Panc1 (cell line): ENCODE measurements around the gene PTPRR. TPM values are rescaled to one million over a fixed set of nuclear protein-coding genes. Genes with fewer than 3 reads are reported as not detected.

Source experiments
- ATAC-seq: fragments of 200-7000 bp; cut with Tn5 transposase; 2 replicates; pipeline ENCODE4 v1.9.1; 2020; ENCODE audit warnings: mild to moderate bottlenecking, moderate library complexity
- BruUV-seq: library from RNA; stranded (reverse); fragments of 400-500 nt; replicated peaks from 2 replicates; lab custom pipeline; 2021; lab: Mats Ljungman, UMichigan
- CTCF ChIA-PET: fragments of 300-600 bp; sonication (Branson Sonifier 250); formaldehyde crosslinking; loops from one replicate; lab custom pipeline; 2022; ENCODE audit warnings: antibody characterized with exemption; lab: Charles Lee
- POLR2A ChIA-PET: fragments of 300-600 bp; sonication (Branson Sonifier 250); formaldehyde crosslinking; loops from one replicate; lab custom pipeline; 2022; ENCODE audit warnings: antibody characterized with exemption; lab: Charles Lee
- DNase-seq: peaks from one replicate; pipeline ENCODE4 v3.0.0-alpha.2; 2010; ENCODE audit warnings: low read depth, low spot score
- H3K27ac ChIP-seq: 2 replicates; pipeline ENCODE4 v1.5.1; 2011; ENCODE audit warnings: mild to moderate bottlenecking, low read length, inconsistent platforms
- H3K27me3 ChIP-seq: fragments of 200-500 bp; sonication (Bioruptor generic); 2 replicates; pipeline ENCODE4 v1.6.0; 2014; ENCODE audit warnings: low read length, inconsistent platforms; ENCODE audit not compliant: control insufficient read depth, insufficient read depth
- H3K36me3 ChIP-seq: fragments of 200-500 bp; sonication (Bioruptor generic); 2 replicates; pipeline ENCODE4 v1.5.1; 2014; ENCODE audit warnings: inconsistent platforms, mild to moderate bottlenecking, low read length, moderate library complexity; ENCODE audit not compliant: control insufficient read depth, insufficient read depth
- H3K4me1 ChIP-seq: 2 replicates; pipeline ENCODE4 v1.5.1; 2011; ENCODE audit warnings: inconsistent platforms, mild to moderate bottlenecking, low read length, moderate library complexity; ENCODE audit not compliant: control insufficient read depth, insufficient read depth
- H3K4me3 ChIP-seq, 2 experiments: 2 replicates each; pipeline ENCODE4 v1.5.1; 2011 to 2012; ENCODE audit warnings: low read depth in 2 of 2, low read length in 2 of 2, mild to moderate bottlenecking in 2 of 2, inconsistent platforms in 1 of 2, moderate library complexity in 1 of 2
- H3K9me3 ChIP-seq: fragments of 200-500 bp; sonication (Bioruptor generic); 2 replicates; pipeline ENCODE4 v1.5.1; 2014; ENCODE audit warnings: low read depth, mild to moderate bottlenecking, inconsistent platforms, low read length, moderate library complexity; ENCODE audit not compliant: control insufficient read depth, insufficient read depth
- CTCF ChIP-seq: fragments of 450-650 bp; IDR thresholded peaks from 2 replicates; pipeline ENCODE4 v1.5.1; 2017; ENCODE audit warnings: mild to moderate bottlenecking
- POLR2AphosphoS5 ChIP-seq: IDR thresholded peaks from 2 replicates; pipeline ENCODE4 v1.6.1; 2012; ENCODE audit warnings: mild to moderate bottlenecking, low read depth, low read length, moderate library complexity
- REST ChIP-seq, 2 experiments: IDR thresholded peaks; 2 replicates each; pipeline ENCODE4 v1.6.1; 2011 to 2012; ENCODE audit warnings: low read depth in 2 of 2, control low read depth in 1 of 2, low read length in 1 of 2, mild to moderate bottlenecking in 1 of 2, moderate library complexity in 1 of 2; ENCODE audit not compliant: insufficient read depth in 1 of 2
- SIN3A ChIP-seq: IDR thresholded peaks from 2 replicates; pipeline ENCODE4 v1.6.1; 2012; ENCODE audit warnings: low read depth, mild to moderate bottlenecking, low read length, moderate library complexity, borderline replicate concordance; ENCODE audit not compliant: insufficient read depth
- TCF7L2 ChIP-seq: IDR thresholded peaks from 2 replicates; pipeline ENCODE4 v1.6.1; 2011; ENCODE audit warnings: mild to moderate bottlenecking, low read depth, low read length, inconsistent platforms
- in situ Hi-C: cut with HindIII; loops from 2 replicates; pipeline ENCODE4 v1.10.0; 2016; ENCODE audit warnings: low sequenced_read_pairs, low pct_unique_long_range_greater_than_20kb
- intact Hi-C: fragments of 100-400 bp; cut with micrococcal nuclease; formaldehyde crosslinking; loops from one replicate; pipeline ENCODE4 v1.10.0; 2022; ENCODE audit not compliant: unreplicated experiment
- total RNA-seq: library from RNA; stranded (reverse); gene quantifications from one replicate; pipeline ENCODE4 v1.2.1, GENCODE V29; 2021; ENCODE audit not compliant: unreplicated experiment

PTPRR gene
- total RNA-seq, 1 experiment from 2014 or later, result not detected

- H3K27ac ChIP-seq, result no peak overlapping the region
- H3K36me3 ChIP-seq, result no peaks in the 10 kb centered on the region
- ATAC-seq (no peak), DNase-seq (no peak)
- H3K4me1 ChIP-seq, result no peaks in the 10 kb centered on the region
- BruUV-seq, result no TSS peak
- in situ Hi-C loops (no loop called here), intact Hi-C loops (loop anchor here (5.0 kb wide), 1 partner anchor 420 kb away; no protein-coding TSS in a partner anchor)
- ChIA-PET POLR2A (no interaction called here), CTCF (no interaction called here)
- H3K9me3 ChIP-seq, result no peaks in the 10 kb centered on the region
- H3K27me3 ChIP-seq, result peaks cover 3% of the 10 kb centered on the region; the same call in 1 of the 2 replicates
- no peak overlapping the region for H3K4me3 ChIP-seq
- no peak for TF ChIP-seq TCF7L2
- TF ChIP-seq SIN3A, result no peak
- no peak for TF ChIP-seq POLR2AphosphoS5
- no peak for TF ChIP-seq CTCF
- no peak for TF ChIP-seq REST (IDR thresholded peaks at IDR 0.05; ENCODE audit: insufficient read depth in 1 of 2, low read depth in 2 of 2, low read length in 1 of 2)
These were observed 327.9 kb downstream of the PTPRR start for GRCh38 chr12:70592664-70593063.

GRCh38 chr12:70590549-70591226 lies 329.9 kb downstream of the PTPRR start:
- POLR2A ChIA-PET, result interaction anchor here (0.6 kb wide), 2 partner anchors 1260 to 1507 kb away, joined by 3 to 5 read pairs; no protein-coding TSS in a partner anchor
- Histone ChIP-seq H3K4me3 (no peak overlapping the region), H3K4me1 (no peaks in the 10 kb centered on the region), H3K9me3 (no peaks in the 10 kb centered on the region), H3K27me3 (peaks cover 3% of the 10 kb centered on the region; the same call in 1 of the 2 replicates), H3K27ac (no peak overlapping the region), H3K36me3 (no peaks in the 10 kb centered on the region)
- intact Hi-C loops (loop anchor here (2.0 to 5.0 kb wide), 3 partner anchors 130 to 422 kb away; no protein-coding TSS in a partner anchor), in situ Hi-C loops (no loop called here)
- ATAC-seq (no peak), DNase-seq (no peak)
- BruUV-seq, result no TSS peak
- TF ChIP-seq CTCF (no peak), TCF7L2 (no peak), POLR2AphosphoS5 (no peak), REST (IDR thresholded peaks at IDR 0.05; ENCODE audit: insufficient read depth in 1 of 2, low read depth in 2 of 2, low read length in 1 of 2) (no peak), SIN3A (no peak)
- CTCF ChIA-PET, result interaction anchor here (0.6 kb wide), 2 partner anchors 139 to 707 kb away, joined by 4 to 5 read pairs; no protein-coding TSS in a partner anchor
